Astrocyte of the spinal cord (primary cell): ENCODE measurements around the gene LRCOL1.

Experiments used
- DNase-seq: peaks from one replicate; pipeline ENCODE4 v3.0.0; 2011; ENCODE audit warnings: low read depth, low spot score
- H3K4me3 ChIP-seq: 2 replicates; pipeline ENCODE4 v1.5.1; 2011; ENCODE audit warnings: low read depth, mild to moderate bottlenecking, low read length, moderate library complexity
- in situ Hi-C: cut with HindIII; loops from 2 replicates; pipeline ENCODE4 v1.10.0; 2017; ENCODE audit warnings: low sequenced_read_pairs
- TF ChIP-seq, protein P1 (sequence below): IDR thresholded peaks from 2 replicates; pipeline ENCODE4 v1.5.1; 2012; ENCODE audit warnings: low read depth, mild to moderate bottlenecking, low read length, inconsistent platforms

The LRCOL1 gene

DNA sequence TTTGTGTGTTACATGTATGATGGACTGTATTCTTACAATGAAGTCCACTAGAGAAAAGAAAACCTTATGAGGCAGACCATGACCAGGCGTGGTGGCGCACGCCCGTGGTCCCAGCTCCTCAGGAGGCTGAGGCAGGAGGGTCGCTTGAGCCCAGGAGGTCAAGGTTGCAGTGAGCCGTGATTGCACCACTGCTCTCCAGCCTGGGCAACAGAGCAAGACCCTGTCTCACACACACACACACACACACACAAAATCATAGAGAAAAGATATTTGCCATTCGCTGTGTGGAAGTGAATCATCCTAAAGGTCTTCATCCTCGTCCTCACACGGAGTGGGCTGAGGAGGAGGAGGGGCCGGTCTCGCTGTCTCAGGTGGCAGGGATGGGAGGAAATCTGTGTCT is 32.3 kb downstream of the LRCOL1 start:
- DNase-seq, result no peak
- TF ChIP-seq, protein P1, sequence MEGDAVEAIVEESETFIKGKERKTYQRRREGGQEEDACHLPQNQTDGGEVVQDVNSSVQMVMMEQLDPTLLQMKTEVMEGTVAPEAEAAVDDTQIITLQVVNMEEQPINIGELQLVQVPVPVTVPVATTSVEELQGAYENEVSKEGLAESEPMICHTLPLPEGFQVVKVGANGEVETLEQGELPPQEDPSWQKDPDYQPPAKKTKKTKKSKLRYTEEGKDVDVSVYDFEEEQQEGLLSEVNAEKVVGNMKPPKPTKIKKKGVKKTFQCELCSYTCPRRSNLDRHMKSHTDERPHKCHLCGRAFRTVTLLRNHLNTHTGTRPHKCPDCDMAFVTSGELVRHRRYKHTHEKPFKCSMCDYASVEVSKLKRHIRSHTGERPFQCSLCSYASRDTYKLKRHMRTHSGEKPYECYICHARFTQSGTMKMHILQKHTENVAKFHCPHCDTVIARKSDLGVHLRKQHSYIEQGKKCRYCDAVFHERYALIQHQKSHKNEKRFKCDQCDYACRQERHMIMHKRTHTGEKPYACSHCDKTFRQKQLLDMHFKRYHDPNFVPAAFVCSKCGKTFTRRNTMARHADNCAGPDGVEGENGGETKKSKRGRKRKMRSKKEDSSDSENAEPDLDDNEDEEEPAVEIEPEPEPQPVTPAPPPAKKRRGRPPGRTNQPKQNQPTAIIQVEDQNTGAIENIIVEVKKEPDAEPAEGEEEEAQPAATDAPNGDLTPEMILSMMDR, result no peak
- H3K4me3 ChIP-seq, result no peak overlapping the region
- in situ Hi-C loops, result no loop called here

DNA sequence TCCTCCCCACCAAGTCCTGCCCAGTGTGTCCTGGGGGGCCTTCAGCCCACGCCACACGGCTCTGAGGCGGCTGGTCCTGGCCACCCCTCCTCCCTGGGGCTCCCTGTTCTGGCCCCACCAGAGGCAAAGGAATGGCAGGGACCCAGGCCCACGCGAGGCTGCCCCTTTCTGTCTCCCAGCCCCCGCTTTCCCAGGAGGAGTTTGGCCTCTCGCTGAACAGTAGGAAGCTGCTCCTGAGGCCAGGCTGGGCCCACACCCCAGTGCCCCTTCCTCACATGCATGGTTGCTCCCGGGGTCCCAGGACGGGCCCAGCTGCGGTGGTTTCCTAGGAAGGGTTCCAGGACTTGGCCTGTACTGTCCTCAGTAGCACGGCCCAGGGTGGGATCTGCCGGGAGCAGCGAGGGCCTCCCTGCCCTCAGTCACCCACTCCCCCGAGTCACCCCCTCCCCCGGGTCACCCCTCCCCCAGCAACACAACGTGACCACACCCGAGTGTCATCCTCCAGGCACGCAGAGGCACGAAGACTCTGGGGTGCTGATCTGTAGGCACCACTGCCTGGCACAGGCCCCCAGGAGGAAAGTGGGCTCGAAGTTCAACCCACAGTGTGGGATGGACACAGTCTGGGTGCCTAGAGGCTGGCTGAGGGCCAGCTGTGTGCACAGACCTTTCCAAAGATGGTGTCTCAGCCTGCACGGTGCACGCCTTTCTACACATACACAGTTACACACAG is 33.0 kb downstream of the LRCOL1 start:
- TF ChIP-seq, protein P1, result no peak
- in situ Hi-C loops, result no loop called here
- H3K4me3 ChIP-seq, result no peak overlapping the region
- DNase-seq, result no peak

GRCh38 chr12:132576701-132577100 is 33.7 kb downstream of the LRCOL1 start:
- no peak for DNase-seq
- TF ChIP-seq, protein P1, result no peak
- in situ Hi-C loops, result no loop called here
- no peak overlapping the region for H3K4me3 ChIP-seq

GRCh38 chr12:132575661-132576060 is 34.7 kb downstream of the LRCOL1 start:
- TF ChIP-seq, protein P1, result no peak
- no peak for DNase-seq
- H3K4me3 ChIP-seq, result no peak overlapping the region
- in situ Hi-C loops, result no loop called here

GRCh38 chr12:132574271-132574996 is 35.9 kb downstream of the LRCOL1 start:
- no peak overlapping the region for H3K4me3 ChIP-seq
- TF ChIP-seq, protein P1, result no peak
- no peak for DNase-seq
- in situ Hi-C loops, result no loop called here

DNA sequence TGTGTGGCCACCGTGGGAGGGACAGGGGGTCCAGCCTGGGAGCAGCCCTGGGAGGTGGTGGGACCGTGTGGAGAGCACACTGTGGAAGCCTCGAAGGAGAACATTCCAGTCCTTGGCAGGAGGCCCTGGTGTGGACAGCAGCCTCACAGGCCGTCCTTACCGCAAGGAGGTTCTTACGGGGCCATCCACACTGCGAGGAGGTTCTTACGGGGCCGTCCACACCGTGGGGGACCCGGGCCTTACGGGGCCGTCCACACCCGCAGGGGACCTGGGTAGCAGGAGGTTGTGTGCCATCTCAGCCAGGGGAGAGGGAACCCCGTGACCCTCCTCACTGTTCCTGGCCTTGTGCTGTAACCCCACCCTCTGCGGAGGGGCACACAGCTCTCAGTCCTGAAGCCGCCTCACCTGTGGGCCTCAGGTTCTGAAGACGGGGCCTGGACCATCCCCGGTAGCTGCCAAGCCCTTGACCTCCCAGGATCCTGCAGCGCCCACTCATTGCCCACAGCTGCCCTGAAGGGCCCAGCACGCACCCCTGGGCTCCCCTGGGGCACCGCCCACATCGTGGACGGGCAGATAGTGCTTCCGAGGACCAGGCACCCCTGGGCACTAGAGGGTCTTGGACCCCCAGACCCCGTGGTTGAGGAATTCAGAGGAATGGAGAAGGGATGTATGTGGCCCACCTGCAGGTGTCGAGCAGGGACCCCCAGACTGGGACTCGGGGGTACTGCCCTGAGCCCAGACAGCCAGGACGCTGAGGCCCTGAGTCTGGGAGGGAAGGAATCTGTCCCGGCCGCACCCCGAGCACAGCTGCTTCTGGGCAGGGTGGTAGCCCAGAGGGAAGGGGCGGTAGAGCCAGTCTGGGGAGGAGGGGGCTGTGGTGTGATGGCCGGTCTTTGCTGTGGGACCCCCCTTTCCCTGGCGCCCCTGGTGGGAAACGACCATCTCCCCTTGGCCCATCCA is 37.3 kb downstream of the LRCOL1 start:
- in situ Hi-C loops, result no loop called here
- H3K4me3 ChIP-seq, result no peak overlapping the region
- TF ChIP-seq, protein P1, result no peak
- no peak for DNase-seq
